HEK293 (cell line): ENCODE measurements around the gene PRRT1.

ENCODE experiments used
- HOXA7 ChIP-seq: sonication (generic); formaldehyde crosslinking; IDR thresholded peaks from 2 replicates; pipeline ENCODE4 v1.8.1; 2022; ENCODE audit warnings: missing genetic modification reagents, borderline replicate concordance
- KLF10 ChIP-seq: fragments of 450-650 bp; IDR thresholded peaks from 2 replicates; pipeline ENCODE4 v1.5.1; 2018; ENCODE audit warnings: missing biosample characterization, mild to moderate bottlenecking, missing genetic modification characterization
- MZF1 ChIP-seq: fragments of 450-650 bp; formaldehyde crosslinking; IDR thresholded peaks from 2 replicates; pipeline ENCODE4 v1.5.1; 2017; ENCODE audit warnings: missing biosample characterization, missing genetic modification characterization, borderline replicate concordance
- ZBTB7A ChIP-seq: fragments of 450-650 bp; formaldehyde crosslinking; IDR thresholded peaks from 2 replicates; pipeline ENCODE4 v1.5.1; 2016; ENCODE audit warnings: low read depth, missing biosample characterization, missing genetic modification characterization
- ZNF292 ChIP-seq: fragments of 450-650 bp; formaldehyde crosslinking; IDR thresholded peaks from 2 replicates; pipeline ENCODE4 v1.5.1; 2016; ENCODE audit warnings: low read depth, missing biosample characterization, missing genetic modification characterization, borderline replicate concordance
- TF ChIP-seq, protein P1 (sequence below): fragments of 450-650 bp; formaldehyde crosslinking; IDR thresholded peaks from 2 replicates; pipeline ENCODE4 v1.5.1; 2016; ENCODE audit warnings: missing biosample characterization, missing genetic modification characterization
- TF ChIP-seq, protein P2 (sequence below): fragments of 450-650 bp; formaldehyde crosslinking; IDR thresholded peaks from 2 replicates; pipeline ENCODE4 v1.5.1; 2016; ENCODE audit warnings: missing biosample characterization, missing genetic modification characterization
- TF ChIP-seq, protein P3 (sequence below): fragments of 450-650 bp; formaldehyde crosslinking; optimal IDR thresholded peaks from 2 replicates; pipeline ENCODE3; 2016; ENCODE audit warnings: missing biosample characterization, mild to moderate bottlenecking, missing genetic modification characterization
- TF ChIP-seq, protein P4 (sequence below): fragments of 450-650 bp; formaldehyde crosslinking; IDR thresholded peaks from 2 replicates; pipeline ENCODE4 v1.5.1; 2016; ENCODE audit warnings: missing biosample characterization, missing genetic modification characterization
- TF ChIP-seq, protein P5 (sequence below): fragments of 450-650 bp; formaldehyde crosslinking; IDR thresholded peaks from 2 replicates; pipeline ENCODE4 v1.5.1; 2016; ENCODE audit warnings: missing biosample characterization, missing genetic modification characterization, borderline replicate concordance

DNA sequence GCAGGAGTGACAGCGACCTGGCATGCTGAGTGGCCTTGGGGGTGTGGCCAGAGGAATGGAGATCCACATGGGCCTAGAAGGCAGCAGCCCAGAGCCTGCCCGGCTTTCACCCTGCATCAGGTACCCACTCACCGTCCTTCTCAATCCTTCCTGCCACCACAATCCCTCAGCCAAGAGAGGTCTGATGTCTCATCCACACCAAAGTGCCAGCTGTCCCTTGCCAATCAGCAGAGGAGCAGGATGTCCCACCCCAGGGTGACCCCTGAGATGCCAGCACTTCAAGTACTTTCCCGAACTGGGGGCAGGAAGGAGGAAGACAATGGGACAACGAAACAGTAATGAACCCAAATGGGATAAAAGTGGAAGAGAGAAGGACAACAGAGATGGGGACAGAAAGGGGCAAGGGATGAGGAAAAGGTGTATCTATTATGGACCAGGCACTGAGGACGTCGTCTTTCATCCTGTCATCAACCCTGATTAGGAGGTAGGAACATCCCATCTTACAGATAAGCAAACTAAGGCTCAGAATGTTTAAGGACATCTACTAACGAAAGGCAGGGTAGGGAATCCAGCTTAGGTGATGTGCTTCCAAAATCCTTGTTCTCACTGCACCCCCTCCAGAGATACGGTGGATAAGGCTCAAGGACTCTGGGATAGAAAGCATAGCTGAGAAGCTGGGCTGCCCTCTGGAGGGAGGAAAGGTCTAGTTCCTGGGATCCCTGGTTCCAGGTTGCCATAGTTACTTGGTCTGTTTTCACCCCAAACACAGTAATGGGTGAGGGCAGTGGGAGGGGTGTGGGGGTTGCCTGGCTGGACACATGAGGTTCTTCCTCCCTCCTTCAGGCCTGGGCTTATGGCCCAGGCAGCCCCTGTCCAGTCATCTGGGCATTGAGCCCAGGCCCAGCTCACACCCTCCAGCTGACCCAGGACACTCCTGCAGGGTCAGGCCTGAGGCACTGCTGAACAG is 38.1 kb downstream of the PRRT1 start:
- TF ChIP-seq HOXA7 (CRISPR knock-in tag) (no peak), MZF1 (tag by site-specific recombination) (no peak), KLF10 (tag by site-specific recombination) (no peak), ZNF292 (tag by site-specific recombination) (no peak), ZBTB7A (tag by site-specific recombination) (no peak)
- TF ChIP-seq, protein P1, sequence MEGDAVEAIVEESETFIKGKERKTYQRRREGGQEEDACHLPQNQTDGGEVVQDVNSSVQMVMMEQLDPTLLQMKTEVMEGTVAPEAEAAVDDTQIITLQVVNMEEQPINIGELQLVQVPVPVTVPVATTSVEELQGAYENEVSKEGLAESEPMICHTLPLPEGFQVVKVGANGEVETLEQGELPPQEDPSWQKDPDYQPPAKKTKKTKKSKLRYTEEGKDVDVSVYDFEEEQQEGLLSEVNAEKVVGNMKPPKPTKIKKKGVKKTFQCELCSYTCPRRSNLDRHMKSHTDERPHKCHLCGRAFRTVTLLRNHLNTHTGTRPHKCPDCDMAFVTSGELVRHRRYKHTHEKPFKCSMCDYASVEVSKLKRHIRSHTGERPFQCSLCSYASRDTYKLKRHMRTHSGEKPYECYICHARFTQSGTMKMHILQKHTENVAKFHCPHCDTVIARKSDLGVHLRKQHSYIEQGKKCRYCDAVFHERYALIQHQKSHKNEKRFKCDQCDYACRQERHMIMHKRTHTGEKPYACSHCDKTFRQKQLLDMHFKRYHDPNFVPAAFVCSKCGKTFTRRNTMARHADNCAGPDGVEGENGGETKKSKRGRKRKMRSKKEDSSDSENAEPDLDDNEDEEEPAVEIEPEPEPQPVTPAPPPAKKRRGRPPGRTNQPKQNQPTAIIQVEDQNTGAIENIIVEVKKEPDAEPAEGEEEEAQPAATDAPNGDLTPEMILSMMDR = no peak
- TF ChIP-seq, protein P2, sequence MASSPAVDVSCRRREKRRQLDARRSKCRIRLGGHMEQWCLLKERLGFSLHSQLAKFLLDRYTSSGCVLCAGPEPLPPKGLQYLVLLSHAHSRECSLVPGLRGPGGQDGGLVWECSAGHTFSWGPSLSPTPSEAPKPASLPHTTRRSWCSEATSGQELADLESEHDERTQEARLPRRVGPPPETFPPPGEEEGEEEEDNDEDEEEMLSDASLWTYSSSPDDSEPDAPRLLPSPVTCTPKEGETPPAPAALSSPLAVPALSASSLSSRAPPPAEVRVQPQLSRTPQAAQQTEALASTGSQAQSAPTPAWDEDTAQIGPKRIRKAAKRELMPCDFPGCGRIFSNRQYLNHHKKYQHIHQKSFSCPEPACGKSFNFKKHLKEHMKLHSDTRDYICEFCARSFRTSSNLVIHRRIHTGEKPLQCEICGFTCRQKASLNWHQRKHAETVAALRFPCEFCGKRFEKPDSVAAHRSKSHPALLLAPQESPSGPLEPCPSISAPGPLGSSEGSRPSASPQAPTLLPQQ (tag by site-specific recombination) = no peak
- TF ChIP-seq, protein P3, sequence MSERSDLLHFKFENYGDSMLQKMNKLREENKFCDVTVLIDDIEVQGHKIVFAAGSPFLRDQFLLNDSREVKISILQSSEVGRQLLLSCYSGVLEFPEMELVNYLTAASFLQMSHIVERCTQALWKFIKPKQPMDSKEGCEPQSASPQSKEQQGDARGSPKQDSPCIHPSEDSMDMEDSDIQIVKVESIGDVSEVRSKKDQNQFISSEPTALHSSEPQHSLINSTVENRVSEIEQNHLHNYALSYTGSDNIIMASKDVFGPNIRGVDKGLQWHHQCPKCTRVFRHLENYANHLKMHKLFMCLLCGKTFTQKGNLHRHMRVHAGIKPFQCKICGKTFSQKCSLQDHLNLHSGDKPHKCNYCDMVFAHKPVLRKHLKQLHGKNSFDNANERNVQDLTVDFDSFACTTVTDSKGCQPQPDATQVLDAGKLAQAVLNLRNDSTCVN (tag by site-specific recombination) = no peak
- TF ChIP-seq, protein P4, sequence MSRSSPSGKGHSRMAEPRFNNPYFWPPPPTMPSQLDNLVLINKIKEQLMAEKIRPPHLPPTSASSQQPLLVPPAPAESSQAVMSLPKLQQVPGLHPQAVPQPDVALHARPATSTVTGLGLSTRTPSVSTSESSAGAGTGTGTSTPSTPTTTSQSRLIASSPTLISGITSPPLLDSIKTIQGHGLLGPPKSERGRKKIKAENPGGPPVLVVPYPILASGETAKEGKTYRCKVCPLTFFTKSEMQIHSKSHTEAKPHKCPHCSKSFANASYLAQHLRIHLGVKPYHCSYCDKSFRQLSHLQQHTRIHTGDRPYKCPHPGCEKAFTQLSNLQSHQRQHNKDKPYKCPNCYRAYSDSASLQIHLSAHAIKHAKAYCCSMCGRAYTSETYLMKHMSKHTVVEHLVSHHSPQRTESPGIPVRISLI = no peak
- TF ChIP-seq, protein P5, sequence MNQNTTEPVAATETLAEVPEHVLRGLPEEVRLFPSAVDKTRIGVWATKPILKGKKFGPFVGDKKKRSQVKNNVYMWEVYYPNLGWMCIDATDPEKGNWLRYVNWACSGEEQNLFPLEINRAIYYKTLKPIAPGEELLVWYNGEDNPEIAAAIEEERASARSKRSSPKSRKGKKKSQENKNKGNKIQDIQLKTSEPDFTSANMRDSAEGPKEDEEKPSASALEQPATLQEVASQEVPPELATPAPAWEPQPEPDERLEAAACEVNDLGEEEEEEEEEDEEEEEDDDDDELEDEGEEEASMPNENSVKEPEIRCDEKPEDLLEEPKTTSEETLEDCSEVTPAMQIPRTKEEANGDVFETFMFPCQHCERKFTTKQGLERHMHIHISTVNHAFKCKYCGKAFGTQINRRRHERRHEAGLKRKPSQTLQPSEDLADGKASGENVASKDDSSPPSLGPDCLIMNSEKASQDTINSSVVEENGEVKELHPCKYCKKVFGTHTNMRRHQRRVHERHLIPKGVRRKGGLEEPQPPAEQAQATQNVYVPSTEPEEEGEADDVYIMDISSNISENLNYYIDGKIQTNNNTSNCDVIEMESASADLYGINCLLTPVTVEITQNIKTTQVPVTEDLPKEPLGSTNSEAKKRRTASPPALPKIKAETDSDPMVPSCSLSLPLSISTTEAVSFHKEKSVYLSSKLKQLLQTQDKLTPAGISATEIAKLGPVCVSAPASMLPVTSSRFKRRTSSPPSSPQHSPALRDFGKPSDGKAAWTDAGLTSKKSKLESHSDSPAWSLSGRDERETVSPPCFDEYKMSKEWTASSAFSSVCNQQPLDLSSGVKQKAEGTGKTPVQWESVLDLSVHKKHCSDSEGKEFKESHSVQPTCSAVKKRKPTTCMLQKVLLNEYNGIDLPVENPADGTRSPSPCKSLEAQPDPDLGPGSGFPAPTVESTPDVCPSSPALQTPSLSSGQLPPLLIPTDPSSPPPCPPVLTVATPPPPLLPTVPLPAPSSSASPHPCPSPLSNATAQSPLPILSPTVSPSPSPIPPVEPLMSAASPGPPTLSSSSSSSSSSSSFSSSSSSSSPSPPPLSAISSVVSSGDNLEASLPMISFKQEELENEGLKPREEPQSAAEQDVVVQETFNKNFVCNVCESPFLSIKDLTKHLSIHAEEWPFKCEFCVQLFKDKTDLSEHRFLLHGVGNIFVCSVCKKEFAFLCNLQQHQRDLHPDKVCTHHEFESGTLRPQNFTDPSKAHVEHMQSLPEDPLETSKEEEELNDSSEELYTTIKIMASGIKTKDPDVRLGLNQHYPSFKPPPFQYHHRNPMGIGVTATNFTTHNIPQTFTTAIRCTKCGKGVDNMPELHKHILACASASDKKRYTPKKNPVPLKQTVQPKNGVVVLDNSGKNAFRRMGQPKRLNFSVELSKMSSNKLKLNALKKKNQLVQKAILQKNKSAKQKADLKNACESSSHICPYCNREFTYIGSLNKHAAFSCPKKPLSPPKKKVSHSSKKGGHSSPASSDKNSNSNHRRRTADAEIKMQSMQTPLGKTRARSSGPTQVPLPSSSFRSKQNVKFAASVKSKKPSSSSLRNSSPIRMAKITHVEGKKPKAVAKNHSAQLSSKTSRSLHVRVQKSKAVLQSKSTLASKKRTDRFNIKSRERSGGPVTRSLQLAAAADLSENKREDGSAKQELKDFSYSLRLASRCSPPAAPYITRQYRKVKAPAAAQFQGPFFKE (tag by site-specific recombination) = no peak
